8988T (cell line): ENCODE data around the gene EVA1B.

ENCODE experiments used
- DNase-seq: peaks from one replicate; pipeline ENCODE4 v3.0.0; 2011

The EVA1B gene

GRCh38 chr1:36307601-36308330 is 15.7 kb downstream of the EVA1B start:
- no peak for DNase-seq

- DNase-seq: peak; percentile 87
Observed at GRCh38 chr1:36306902-36307456, 16.5 kb downstream of the EVA1B start.

GRCh38 chr1:36306210-36306901 is 17.1 kb downstream of the EVA1B start, which contains the start of gene SH3D21:
Gene SH3D21, plus strand, starts transcription at chr1:36306368. Its CDS starts 53 bp downstream, at chr1:36306421.
- no peak for DNase-seq

- no peak for DNase-seq
Observed at GRCh38 chr1:36305915-36306209, 17.6 kb downstream of the EVA1B start.

GRCh38 chr1:36304970-36305914 is 18.2 kb downstream of the EVA1B start:
- DNase-seq: no peak

GRCh38 chr1:36304521-36304920 is 18.9 kb downstream of the EVA1B start:
- DNase-seq: no peak

GRCh38 chr1:36303650-36304360 is 19.6 kb downstream of the EVA1B start:
- DNase-seq: no peak

GRCh38 chr1:36303244-36303643 is 20.2 kb downstream of the EVA1B start:
- DNase-seq: no peak

- no peak for DNase-seq
Observed at GRCh38 chr1:36301220-36301619, 22.2 kb downstream of the EVA1B start.

- no peak for DNase-seq
Observed at GRCh38 chr1:36300526-36300925, 22.9 kb downstream of the EVA1B start.

GRCh38 chr1:36298640-36299039 is 24.8 kb downstream of the EVA1B start:
- no peak for DNase-seq

- no peak for DNase-seq
Observed at GRCh38 chr1:36297062-36297461, 26.4 kb downstream of the EVA1B start.

GRCh38 chr1:36295390-36295789 is 28.1 kb downstream of the EVA1B start:
- no peak for DNase-seq

GRCh38 chr1:36287595-36287994 is 35.9 kb downstream of the EVA1B start:
- DNase-seq: no peak

GRCh38 chr1:36286802-36287201 is 36.6 kb downstream of the EVA1B start:
- DNase-seq: no peak

GRCh38 chr1:36285443-36286101 is 37.9 kb downstream of the EVA1B start:
- DNase-seq: no peak

GRCh38 chr1:36284517-36284916 is 38.9 kb downstream of the EVA1B start:
- DNase-seq: no peak

- no peak for DNase-seq
Observed at GRCh38 chr1:36284061-36284460, 39.4 kb downstream of the EVA1B start.

GRCh38 chr1:36279789-36280296 is 43.6 kb downstream of the EVA1B start:
- DNase-seq: no peak

GRCh38 chr1:36279110-36279788 is 44.2 kb downstream of the EVA1B start:
- DNase-seq: no peak

- no peak for DNase-seq
Observed at GRCh38 chr1:36276688-36277087, 46.8 kb downstream of the EVA1B start.
